CD4-positive, alpha-beta T cell treated with Interleukin-10 for 1 hour (primary cell): Measurements from ENCODE around the gene APH1A.
A peak's percentile ranks its signal among the peaks of the same experiment; 100 is the strongest.
"Not testable (repeated sequence)": the region's sequence is repeated elsewhere in the genome, so short reads cannot be mapped to it uniquely, and the experiment has no call there.

Experiments
- DNase-seq: peaks from one replicate; pipeline ENCODE4 v3.0.0-alpha.2; 2020

APH1A gene

DNA sequence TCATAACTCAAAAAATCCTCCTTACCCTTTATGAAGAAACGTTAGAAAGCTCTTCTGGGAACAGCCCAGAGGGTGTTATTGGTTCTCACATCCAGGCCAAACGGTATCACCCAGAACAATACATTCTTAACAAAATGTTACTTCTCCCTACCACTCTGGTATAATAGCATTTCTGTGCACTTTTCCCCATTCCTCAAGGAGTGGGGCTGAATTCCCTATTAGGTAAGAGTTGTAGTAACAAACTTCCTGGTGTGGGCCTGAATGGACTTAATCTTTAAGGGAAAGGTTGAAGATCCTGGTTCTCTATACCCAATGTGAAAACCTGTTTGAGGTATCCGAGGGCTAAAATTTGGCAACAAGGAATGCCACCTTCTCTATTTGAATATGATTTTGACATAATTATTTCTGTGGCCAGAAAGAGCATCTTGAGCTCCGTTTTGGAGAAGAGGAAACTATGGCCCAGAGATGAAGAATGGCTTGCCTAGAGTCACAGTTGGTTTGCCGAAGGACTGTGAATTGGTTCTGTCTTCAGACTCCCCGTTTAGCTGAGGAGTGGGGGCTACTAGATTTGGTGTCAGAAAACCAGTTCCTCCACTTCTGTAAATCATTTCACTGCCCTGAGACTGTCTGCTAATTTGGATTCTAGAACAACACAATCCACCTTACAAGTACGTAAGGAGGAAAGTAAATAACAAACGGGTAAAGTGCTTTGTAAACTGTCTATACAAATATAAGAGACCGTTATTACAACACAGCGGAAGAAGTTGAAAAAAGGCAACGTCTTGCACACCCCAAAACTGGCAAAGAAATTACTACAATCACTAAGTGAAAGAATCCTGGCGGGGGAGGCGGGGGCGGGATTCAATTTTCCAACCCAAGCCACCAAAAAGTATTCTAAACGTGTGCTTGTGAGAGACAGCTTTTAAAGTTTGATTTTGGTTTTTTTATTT is 35.2 kb downstream of the APH1A start:
- DNase-seq: peak; percentile 33

DNA sequence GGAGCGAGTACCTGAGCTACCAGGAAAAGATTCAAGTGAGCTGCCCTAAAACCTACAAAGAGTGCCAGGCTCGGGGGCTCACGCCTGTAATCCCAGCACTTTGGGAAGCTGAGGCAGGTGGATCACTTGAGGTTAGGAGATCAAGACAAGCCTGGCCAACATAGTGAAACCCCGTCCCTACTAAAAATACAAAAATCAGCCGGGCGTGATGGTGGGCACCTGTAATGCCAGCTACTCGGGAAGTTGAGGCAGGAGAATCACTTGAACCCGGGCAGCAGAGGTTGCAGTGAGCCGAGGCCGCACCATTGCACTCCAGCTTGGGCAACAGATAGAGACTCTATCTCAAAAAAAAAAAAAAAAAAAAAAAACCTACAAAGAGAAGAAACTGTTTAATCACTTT is 35.9 kb downstream of the APH1A start:
- not testable (repeated sequence) for DNase-seq

DNA sequence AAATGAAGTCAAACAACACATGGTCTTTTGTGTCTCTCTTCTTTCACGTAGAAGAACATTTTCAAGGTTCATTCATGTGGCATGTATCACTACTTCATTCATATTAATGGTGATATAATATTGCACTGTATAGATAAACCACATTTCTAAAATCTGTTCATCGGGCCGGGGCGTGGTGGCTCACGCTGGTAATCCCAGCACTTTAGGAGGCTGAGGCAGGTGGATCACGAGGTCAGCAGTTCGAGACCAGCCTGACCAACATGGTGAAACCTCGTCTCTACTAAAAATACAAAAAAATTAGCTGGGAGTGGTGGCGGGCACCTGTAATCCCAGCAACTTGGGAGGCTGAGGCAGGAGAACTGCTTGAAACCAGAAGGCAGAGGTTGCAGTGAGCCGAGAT is 40.6 kb downstream of the APH1A start:
- DNase-seq: not testable (repeated sequence)

DNA sequence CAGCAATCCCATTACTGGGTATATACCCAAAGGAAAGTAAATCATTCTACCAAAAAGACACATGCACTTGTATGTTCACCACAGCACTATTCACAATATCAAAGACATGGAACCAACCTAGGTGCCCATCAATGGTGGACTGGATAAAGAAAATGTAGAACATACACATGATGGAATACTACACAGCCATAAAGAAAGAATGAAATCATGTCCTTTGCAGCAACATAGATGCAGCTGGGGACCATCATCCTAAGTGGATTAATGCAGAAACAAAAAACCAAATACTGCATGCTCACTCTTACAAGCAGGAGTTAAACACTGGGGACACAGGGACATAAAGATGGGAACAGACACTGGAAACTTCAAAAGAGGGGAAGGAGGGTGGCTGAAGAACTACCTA is 41.6 kb downstream of the APH1A start:
- DNase-seq: no peak

DNA sequence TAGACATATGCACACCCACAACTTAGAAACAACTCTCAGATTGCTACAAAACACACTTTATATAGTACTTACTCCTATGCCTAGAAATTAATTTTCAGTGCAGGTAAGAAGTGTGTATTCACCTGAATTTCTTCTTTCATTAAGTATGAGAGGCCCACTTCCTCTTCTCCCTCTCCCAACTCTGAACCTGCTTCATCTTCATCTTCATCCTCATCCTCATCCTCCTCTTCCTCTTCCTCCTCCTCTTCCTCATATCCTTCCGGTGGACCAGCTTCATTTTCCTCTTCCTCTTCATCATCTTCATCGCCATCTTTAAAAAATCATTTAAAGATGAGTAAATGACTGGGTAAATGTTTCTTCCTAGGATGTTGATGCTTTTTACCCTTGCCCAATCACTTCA is 42.3 kb downstream of the APH1A start:
- DNase-seq: no peak

DNA sequence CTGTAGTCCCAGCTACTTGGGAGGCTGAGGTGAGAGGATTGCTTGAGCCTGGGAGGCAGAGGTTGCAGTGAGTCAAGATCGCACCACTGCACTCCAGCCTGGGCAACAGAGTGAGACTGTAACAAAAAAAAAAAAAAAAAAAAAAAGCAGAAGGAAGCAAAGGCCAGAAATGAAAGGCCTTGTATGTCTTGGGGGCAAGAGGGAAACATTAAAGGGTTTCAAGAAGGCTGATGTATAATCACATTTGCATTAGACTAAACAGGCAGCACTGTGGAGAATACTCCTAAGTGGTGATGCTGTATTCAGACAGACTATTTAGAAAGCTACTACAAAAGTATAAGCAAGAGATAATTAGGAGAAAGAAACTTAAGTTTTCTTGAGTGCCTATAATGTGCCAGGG is 43.3 kb downstream of the APH1A start:
- no peak for DNase-seq

DNA sequence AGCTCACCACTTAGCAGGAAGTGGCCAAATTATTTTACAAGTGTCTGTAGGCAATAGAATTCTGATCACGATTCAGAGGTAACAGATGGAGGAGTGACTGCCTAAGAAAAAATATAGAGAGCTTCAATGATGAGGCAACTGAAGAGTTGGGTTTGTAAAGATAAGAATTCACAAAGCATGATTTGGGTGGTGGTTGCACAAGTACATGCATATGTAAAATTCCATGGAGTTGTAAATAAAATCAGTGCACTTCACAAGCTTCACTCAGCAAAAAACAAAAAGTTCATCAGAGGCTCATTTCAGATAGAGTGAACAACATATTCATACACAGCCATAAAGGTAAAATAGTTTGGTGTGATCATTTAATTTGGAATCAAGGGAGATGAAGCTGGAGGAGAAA is 43.8 kb downstream of the APH1A start:
- DNase-seq: no peak

DNA sequence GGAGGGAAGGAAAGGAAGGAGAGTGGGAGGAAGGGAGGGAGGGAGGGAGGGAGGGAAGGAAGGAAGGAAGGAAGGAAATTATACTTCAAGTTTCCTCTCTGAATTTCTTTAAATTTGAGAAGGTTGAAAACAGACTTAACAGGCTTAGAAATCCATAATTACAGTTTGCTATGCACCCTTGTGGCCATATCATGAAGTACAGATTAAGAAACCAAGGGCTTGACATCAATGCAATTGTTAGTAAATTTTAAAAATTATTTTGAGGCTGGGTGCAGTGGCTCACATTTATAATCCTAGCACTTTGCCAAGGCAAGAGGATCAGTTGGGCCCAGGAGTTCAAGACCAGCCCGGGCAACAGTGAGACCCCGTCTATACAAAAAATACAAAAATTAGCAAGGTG is 47.3 kb downstream of the APH1A start:
- peak; percentile 53 for DNase-seq

DNA sequence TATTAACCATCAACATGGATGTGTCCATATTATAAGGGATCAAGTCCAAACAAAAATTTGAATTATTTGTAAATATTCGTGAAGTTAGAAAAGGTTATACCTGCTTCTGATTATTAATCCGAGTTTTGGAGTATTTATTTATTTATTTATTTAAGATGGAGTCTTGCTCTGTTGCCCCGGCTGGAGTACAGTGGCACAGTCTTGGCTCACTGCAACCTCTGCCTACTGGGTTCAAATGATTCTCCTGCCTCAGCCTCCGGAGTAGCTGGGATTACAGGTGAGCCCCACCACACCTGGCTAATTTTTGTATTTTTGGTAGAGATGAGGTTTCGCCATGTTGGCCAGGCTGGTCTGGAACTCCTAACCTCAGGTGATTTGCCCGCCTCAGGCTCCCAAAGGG is 53.0 kb downstream of the APH1A start:
- not testable (repeated sequence) for DNase-seq
